ENCODE measurements around the gene APOBEC3H. TPM values are rescaled to one million over a fixed set of nuclear protein-coding genes. Genes with fewer than 3 reads are reported as not detected.

Gene APOBEC3H
- total RNA-seq, 4 donors from 2014 or later: 0.39 TPM; not detected in 3

- Histone ChIP-seq H3K27me3 (peaks cover 0 to 13% (median 0%) of the 10 kb centered on the region in 4 donors), H3K27ac (replicated peaks in 1 of 4) (no peak overlapping the region), H3K9me3 (no peaks in the 10 kb centered on the region), H3K4me3 (no peak overlapping the region), H3K4me1 (no peaks in the 10 kb centered on the region), H3K36me3 (no peaks in the 10 kb centered on the region)
- intact Hi-C loops (cut with DNase I): loop anchor here (5.0 kb wide), 1 partner anchor 105 kb away; the partner anchor contains the start of gene APOBEC3C
- WGBS: 63% methylated on average over 14 of the region's 14 CpGs
- DNase-seq (ENCODE audit: extremely low spot score): no peak
- TF ChIP-seq EP300 (IDR thresholded peaks at IDR 0.05) (no peak), POLR2A (IDR thresholded peaks at IDR 0.05; ENCODE audit: low read depth) (no peak), POLR2AphosphoS5 (IDR thresholded peaks at IDR 0.05) (no peak)
- TF ChIP-seq, protein P1, sequence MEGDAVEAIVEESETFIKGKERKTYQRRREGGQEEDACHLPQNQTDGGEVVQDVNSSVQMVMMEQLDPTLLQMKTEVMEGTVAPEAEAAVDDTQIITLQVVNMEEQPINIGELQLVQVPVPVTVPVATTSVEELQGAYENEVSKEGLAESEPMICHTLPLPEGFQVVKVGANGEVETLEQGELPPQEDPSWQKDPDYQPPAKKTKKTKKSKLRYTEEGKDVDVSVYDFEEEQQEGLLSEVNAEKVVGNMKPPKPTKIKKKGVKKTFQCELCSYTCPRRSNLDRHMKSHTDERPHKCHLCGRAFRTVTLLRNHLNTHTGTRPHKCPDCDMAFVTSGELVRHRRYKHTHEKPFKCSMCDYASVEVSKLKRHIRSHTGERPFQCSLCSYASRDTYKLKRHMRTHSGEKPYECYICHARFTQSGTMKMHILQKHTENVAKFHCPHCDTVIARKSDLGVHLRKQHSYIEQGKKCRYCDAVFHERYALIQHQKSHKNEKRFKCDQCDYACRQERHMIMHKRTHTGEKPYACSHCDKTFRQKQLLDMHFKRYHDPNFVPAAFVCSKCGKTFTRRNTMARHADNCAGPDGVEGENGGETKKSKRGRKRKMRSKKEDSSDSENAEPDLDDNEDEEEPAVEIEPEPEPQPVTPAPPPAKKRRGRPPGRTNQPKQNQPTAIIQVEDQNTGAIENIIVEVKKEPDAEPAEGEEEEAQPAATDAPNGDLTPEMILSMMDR (IDR thresholded peaks at IDR 0.05): peak; percentile 19 to 41 (median 32)
These were observed 20.6 kb downstream of the APOBEC3H start for GRCh38 chr22:39117585-39118191.

DNA sequence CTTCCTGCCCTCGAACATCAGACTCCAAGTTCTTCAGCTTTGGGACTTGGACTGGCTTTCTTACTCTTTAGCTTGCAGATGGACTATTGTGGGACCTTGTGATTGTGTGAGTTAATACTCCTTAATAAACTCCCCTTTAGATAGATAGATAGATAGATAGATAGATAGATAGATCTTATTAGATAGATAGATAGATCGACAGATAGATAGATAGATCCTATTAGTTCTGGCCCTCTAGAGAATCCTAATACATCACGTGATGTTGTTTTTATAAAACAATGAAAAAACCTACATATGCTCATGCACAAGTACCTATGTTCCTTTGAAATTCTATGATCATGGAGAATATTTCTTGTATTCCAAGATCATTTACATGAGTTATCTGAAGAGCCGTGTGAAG lies 23.9 kb downstream of the APOBEC3H start:
- Histone ChIP-seq H3K9me3 (no peaks in the 10 kb centered on the region), H3K27ac (replicated peaks in 1 of 4) (no peak overlapping the region), H3K4me3 (no peak overlapping the region), H3K27me3 (no peaks in the 10 kb centered on the region), H3K4me1 (peaks cover 0 to 10% (median 8%) of the 10 kb centered on the region in 4 donors), H3K36me3 (no peaks in the 10 kb centered on the region)
- TF ChIP-seq POLR2AphosphoS5 (IDR thresholded peaks at IDR 0.05) (no peak), POLR2A (IDR thresholded peaks at IDR 0.05; ENCODE audit: low read depth) (no peak), EP300 (IDR thresholded peaks at IDR 0.05) (no peak)
- TF ChIP-seq, protein P1 (IDR thresholded peaks at IDR 0.05): no peak
- 95% methylated on average over 4 of the region's 4 CpGs for WGBS
- no peak for DNase-seq (ENCODE audit: extremely low spot score)
- intact Hi-C loops (cut with DNase I): loop anchor here (10.0 kb wide), 1 partner anchor 346 kb away; no protein-coding TSS in a partner anchor

DNA sequence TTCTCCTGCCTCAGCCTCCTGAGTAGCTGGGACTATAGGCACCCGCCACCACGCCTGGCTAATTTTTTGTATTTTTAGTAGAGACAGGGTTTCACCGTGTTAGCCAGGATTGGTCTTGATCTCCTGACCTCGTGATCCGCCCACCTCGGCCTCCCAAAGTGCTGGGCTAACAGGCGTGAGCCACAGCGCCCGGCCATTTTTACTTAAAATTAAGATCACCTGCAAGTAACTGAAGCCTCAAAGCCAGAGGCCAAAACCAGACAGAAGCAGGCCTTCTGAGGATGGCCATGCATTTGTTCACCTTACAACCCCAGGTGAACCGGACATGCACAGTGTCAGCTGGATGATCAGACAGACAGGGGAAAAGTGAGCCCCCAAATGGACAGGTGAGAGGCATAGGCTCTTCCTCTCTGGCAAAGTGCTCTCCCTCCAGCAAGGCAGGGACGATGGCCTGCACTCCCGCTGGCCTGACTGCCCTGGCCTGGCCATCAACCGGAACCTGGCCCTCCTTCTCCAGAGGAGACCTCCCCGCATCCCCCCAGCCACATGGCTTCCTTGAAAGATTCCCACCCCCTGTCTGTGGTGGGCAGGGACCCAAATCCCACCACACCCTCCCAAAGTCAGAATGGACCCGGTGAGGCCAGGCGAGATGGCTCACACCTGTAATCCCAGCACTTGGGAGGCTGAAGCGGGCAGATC lies 25.9 kb downstream of the APOBEC3H start:
- intact Hi-C loops (cut with DNase I): loop anchor here (10.0 kb wide), 1 partner anchor 348 kb away; no protein-coding TSS in a partner anchor

DNA sequence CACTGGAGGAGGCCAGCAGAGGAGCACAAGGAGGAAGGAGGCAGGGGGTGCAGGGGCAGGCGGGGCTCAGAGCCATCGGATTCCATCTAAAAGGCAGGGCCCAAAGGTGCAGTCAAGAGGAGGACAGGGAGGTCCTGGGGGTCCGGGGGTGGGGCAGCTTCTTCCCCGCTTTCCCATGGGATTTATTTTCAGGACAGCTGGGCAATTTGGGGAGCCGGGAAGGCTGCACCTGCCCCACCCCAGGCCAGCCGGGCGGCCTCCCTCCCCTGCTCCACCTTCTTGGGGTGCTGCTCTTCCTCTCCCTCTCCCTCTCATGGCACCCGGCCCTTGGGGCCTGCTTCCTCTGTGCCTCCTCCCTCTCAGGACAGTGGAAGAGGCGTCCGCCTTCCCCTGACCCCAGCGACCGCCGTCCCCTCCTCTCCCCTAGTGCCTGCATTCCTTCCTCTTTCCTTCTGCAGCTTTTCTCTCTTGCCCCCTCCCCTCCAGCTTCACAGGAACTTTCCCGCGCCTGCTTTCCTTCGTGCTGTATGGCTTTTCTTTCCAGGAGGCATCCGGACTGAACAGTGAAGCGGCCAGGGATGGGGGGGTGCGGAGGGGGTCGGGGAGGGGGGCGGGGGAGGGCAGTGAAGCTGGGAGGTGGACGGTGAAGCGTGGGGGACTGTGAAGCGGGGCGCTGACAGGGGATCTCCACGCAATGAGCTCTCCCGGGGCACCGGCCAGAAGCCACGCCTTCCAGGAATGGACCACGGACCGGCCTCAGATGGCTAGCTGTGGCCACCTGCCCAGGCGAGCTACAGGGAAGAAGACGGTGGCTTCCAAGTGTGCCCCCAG lies 26.9 kb downstream of the APOBEC3H start:
- peaks cover 0 to 10% (median 8%) of the 10 kb centered on the region in 4 donors for H3K4me1 ChIP-seq
- no peak overlapping the region for H3K4me3 ChIP-seq
- H3K36me3 ChIP-seq: peaks cover 0 to 8% (median 0%) of the 10 kb centered on the region in 4 donors
- DNase-seq (ENCODE audit: extremely low spot score): no peak
- TF ChIP-seq POLR2A (IDR thresholded peaks at IDR 0.05; ENCODE audit: low read depth) (no peak), POLR2AphosphoS5 (IDR thresholded peaks at IDR 0.05) (no peak), EP300 (IDR thresholded peaks at IDR 0.05) (no peak)
- TF ChIP-seq, protein P1 (IDR thresholded peaks at IDR 0.05): no peak
- no peaks in the 10 kb centered on the region for H3K9me3 ChIP-seq
- no peaks in the 10 kb centered on the region for H3K27me3 ChIP-seq
- intact Hi-C loops (cut with DNase I): loop anchor here (10.0 kb wide), 1 partner anchor 349 kb away; no protein-coding TSS in a partner anchor
- no peak overlapping the region for H3K27ac ChIP-seq (replicated peaks in 1 of 4)
- WGBS: 21% methylated on average over 32 of the region's 33 CpGs

More for the DNA sequence above, 25.9 kb downstream of the APOBEC3H start:
- H3K27ac ChIP-seq (replicated peaks in 1 of 4): no peak overlapping the region
- TF ChIP-seq EP300 (IDR thresholded peaks at IDR 0.05) (no peak), POLR2A (IDR thresholded peaks at IDR 0.05; ENCODE audit: low read depth) (no peak), POLR2AphosphoS5 (IDR thresholded peaks at IDR 0.05) (no peak)
- TF ChIP-seq, protein P1 (IDR thresholded peaks at IDR 0.05): no peak
- 91% methylated on average over 14 of the region's 17 CpGs for WGBS
- no peak for DNase-seq (ENCODE audit: extremely low spot score)
- no peaks in the 10 kb centered on the region for H3K9me3 ChIP-seq
- H3K4me1 ChIP-seq: peaks cover 0 to 10% (median 8%) of the 10 kb centered on the region in 4 donors
- H3K4me3 ChIP-seq: no peak overlapping the region
- no peaks in the 10 kb centered on the region for H3K27me3 ChIP-seq
- H3K36me3 ChIP-seq: no peaks in the 10 kb centered on the region

Measured in esophagus muscularis mucosa (tissue), 4 donors.